ENCODE results near the gene SPECC1L.

- TF ChIP-seq EZH2 (IDR thresholded peaks at IDR 0.05) (no peak), POLR2AphosphoS5 (IDR thresholded peaks at IDR 0.05; ENCODE audit: borderline replicate concordance, low read depth, low read length) (no peak), FOXP2 (optimal IDR thresholded peaks at IDR 0.05; ENCODE audit: control extremely low read depth, extremely low read length, insufficient read depth) (no peak)
Observed at GRCh38 chr22:24357547-24357946, 86.9 kb downstream of the SPECC1L start.
